Hematopoietic multipotent progenitor cell treated with erythropoietin and hydrocortisone succinate and interleukin-3 and kit ligand, for 15 days (in vitro differentiated cells): ENCODE measurements around the gene DDIAS.
"Not testable (repeated sequence)": the region's sequence is repeated elsewhere in the genome, so short reads cannot be mapped to it uniquely, and the experiment has no call there.

Source experiments
- DNase-seq: peaks from one replicate; pipeline ENCODE4 v3.0.0-alpha.2; 2015; ENCODE audit warnings: low spot score

Gene DDIAS

DNA sequence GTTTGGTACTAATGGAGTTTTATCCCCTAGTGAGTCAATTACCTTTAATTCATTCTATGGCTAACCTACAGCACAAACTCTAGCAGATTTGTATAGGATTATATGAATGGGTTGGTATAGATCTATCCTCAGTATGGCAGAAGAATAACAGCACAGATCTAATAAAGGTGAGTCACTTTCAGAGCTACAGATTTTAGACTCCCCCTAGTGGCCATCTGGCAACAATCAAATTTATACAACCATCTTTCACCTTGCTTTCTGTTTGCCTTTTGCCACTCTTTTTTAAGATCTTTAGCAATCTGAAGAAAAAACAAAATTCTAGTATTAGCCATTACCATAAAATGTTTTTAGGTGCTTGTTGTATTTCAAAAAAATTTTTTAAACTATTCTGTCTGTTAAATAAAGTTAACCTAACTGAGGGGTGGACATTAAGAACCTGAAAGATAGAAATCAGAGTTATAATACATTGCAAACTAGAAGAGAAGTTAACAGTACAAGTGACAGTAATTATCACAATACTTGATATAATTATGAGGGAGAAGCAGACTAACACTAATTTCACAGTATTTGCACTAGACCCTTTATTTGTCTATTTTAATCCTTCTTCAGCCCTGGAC is 25.8 kb downstream of the DDIAS start:
- DNase-seq: peak; percentile 74

- DNase-seq: no peak
Observed at GRCh38 chr11:82929121-82929520, 27.6 kb downstream of the DDIAS start.

DNA sequence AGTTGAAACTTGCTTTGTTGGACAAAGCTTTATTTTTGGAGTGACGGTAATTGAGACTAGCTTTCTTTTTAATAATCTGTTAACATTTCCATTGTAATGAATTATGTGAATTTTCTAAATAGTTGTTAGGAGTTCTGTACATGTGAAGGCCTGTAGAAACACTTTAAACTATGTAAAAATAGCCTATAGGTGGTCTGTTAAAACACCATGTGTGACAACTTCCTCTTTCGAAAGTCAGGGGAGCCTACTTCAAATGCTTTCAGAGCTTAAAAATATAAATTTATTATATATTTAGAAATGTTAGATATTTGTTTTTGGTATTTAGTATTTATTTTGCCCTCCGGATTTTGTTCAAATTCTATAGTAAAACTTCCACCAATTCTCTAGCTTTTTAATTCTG is 28.7 kb downstream of the DDIAS start:
- no peak for DNase-seq

- no peak for DNase-seq
Observed at GRCh38 chr11:82930734-82931133, 29.2 kb downstream of the DDIAS start.

DNA sequence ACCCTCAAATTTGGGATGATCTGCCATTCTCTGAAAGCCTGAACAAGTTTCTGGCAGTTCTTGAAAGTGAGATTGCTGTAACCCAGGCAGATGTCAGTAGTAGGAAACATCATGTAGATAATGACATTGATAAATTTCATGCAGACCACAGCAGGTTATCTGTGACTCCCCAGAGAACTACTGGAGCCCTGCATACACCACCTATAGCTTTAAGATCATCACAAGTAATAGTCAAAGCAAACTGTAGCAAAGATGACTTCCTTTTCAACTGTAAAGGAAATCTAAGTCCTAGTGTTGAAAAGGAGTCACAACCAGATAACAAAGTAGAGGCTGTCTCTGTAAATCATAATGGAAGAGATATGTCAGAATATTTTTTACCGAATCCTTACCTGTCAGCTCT is 31.0 kb downstream of the DDIAS start:
- DNase-seq: no peak

GRCh38 chr11:82936261-82936660 is 34.7 kb downstream of the DDIAS start:
- no peak for DNase-seq

- DNase-seq: no peak
Observed at GRCh38 chr11:82937554-82937953, 36.0 kb downstream of the DDIAS start.

- DNase-seq: no peak
Observed at GRCh38 chr11:82939456-82939855, 37.9 kb downstream of the DDIAS start.

DNA sequence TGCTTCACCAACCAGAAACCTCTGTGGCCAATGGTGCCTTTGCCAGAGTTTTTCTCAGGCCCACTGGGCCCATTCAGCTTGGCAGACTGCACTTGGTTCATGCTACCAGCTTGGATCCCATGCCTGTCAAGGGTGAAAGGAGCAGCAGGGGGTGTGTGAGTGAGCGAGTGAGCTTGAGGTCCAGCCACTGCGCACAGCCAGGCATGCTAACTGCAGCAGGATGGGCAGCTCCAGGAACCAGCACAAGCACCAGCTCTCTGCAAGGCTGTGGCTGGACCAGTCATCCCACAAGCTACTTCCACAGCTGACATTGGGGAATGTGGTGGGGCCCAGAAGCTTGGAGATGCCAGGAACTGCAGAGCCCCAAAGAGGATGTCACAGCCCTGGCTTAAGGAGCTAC is 40.8 kb downstream of the DDIAS start:
- DNase-seq: no peak

- DNase-seq: not testable (repeated sequence)
Observed at GRCh38 chr11:82943430-82943829, 41.9 kb downstream of the DDIAS start.

GRCh38 chr11:82944198-82944597 is 42.7 kb downstream of the DDIAS start:
- DNase-seq: no peak

- DNase-seq: not testable (repeated sequence)
Observed at GRCh38 chr11:82945041-82945440, 43.5 kb downstream of the DDIAS start.

GRCh38 chr11:82945682-82946081 is 44.1 kb downstream of the DDIAS start:
- DNase-seq: no peak

DNA sequence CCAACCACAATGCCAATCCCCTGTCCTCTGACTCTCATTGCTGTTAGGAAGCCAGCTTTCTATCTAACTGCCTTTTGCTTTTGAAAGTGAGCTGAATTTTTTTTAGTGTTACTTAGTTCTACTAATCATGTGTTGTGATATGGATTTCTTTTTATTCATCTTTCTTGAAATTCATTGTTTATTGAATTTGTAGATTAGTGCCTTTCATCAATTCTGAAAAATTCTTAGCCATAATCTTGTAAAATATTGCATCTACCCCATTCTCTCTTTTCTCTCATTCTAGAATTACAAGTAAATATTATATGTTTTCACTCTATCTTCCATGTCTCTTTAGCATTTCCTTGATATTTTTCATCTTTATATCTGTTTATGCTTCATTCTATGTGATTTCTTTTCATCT is 47.8 kb downstream of the DDIAS start:
- DNase-seq: no peak

GRCh38 chr11:82950502-82950901 is 49.0 kb downstream of the DDIAS start:
- DNase-seq: not testable (repeated sequence)

GRCh38 chr11:82955736-82956453 is 54.4 kb downstream of the DDIAS start:
- not testable (repeated sequence) for DNase-seq

DNA sequence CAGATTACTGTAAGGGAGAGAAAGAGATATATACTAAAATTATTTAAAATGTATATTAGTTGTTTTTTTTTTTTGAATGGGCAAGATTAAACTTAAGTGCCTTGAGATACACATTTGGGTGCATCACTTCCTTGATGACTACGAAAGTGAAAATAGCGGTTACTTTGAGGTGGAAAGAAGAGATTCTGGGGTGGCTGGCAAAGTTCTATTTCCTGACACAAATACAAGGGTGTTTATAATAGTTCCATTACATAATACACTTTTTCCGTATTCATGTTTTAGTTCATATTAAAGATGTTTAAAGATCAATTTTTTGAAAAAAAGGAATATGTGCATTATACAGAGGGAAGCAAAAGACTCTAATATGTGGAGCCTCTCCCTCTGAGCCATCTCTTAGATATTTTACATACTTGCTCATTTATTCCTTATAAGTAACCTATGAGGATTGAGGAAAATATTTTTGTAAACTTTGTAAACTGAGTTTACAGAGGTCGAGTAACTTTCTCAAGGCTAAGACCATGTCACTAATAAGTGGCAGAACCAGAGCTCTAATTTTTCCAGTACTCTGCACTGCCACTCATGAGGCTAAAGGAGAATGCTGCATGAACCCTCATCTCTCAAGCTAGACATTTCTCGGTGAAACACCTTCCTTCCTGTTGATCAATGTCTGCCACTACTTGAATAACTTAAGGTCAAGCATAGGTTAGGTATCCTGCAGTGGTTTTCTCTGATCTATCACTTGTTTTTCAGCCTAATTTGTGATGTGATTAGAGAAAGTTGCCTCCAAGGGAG is 58.6 kb downstream of the DDIAS start:
- DNase-seq: no peak

- DNase-seq: no peak
Observed at GRCh38 chr11:82960779-82961143, 59.2 kb downstream of the DDIAS start.

- DNase-seq: not testable (repeated sequence)
Observed at GRCh38 chr11:82962021-82962420, 60.5 kb downstream of the DDIAS start.

- DNase-seq: no peak
Observed at GRCh38 chr11:82967381-82967780, 65.8 kb downstream of the DDIAS start.

GRCh38 chr11:82969811-82970210 is 68.3 kb downstream of the DDIAS start:
- no peak for DNase-seq

DNA sequence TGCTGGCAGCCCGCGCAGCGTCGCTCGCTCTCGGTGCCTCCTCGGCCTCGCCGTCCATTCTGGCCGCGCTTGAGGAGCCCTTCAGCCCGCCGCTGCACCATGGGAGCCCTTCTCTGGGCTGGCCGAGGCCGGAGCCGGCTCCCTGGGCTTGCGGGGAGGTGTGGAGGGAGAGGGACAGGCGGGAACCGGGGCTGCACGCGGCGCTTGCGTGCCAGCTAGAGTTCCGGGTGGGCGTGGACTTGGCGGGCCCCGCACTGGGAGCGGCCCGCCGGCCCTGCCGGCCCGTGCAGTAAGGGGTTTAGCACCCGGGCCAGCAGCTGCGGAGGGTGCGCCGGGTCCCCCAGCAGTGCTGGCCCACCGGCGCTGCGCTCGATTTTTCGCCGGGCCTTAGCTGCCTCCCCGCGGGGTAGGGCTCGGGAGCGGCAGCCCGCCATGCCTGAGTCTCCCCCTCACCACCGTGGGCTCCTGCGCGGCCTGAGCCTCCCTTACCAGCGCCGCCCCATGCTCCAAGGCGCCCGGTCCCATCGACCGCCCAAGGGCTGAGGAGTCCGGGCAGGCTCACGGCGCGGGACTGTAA is 69.1 kb downstream of the DDIAS start:
- DNase-seq: not testable (repeated sequence)

GRCh38 chr11:82971519-82971946 is 70.0 kb downstream of the DDIAS start:
- not testable (repeated sequence) for DNase-seq
